ENCODE data around the gene ZNF80.
"Not testable (repeated sequence)": the region's sequence is repeated elsewhere in the genome, so short reads cannot be mapped to it uniquely, and the experiment has no call there.

ZNF80 gene

GRCh38 chr3:114237478-114237877, at the start of gene ZNF80:
TSS of gene ZNF80 (minus strand) at chr3:114237578. CDS start at chr3:114237074, 504 bp downstream.
- DNase-seq (ENCODE audit: low spot score), result not testable (repeated sequence)

- no peak for DNase-seq (ENCODE audit: low spot score)
These were observed 48.9 kb upstream of the ZNF80 start for GRCh38 chr3:114286266-114286665.

- no peak for DNase-seq (ENCODE audit: low spot score)
These were observed 48.4 kb upstream of the ZNF80 start for GRCh38 chr3:114285648-114286230.

GRCh38 chr3:114284644-114285043, 47.3 kb upstream of the ZNF80 start:
- no peak for DNase-seq (ENCODE audit: low spot score)

GRCh38 chr3:114276856-114277255, 39.5 kb upstream of the ZNF80 start:
- DNase-seq (ENCODE audit: low spot score), result not testable (repeated sequence)

- no peak for DNase-seq (ENCODE audit: low spot score)
These were observed 37.6 kb upstream of the ZNF80 start for GRCh38 chr3:114274929-114275328.

- no peak for DNase-seq (ENCODE audit: low spot score)
These were observed 34.9 kb upstream of the ZNF80 start for GRCh38 chr3:114272271-114272670.

- no peak for DNase-seq (ENCODE audit: low spot score)
These were observed 32.6 kb upstream of the ZNF80 start for GRCh38 chr3:114270019-114270418.

GRCh38 chr3:114260152-114260551, 22.8 kb upstream of the ZNF80 start:
- DNase-seq (ENCODE audit: low spot score), result no peak

GRCh38 chr3:114259566-114259965, 22.2 kb upstream of the ZNF80 start:
- DNase-seq (ENCODE audit: low spot score), result no peak

GRCh38 chr3:114253505-114253904, 16.1 kb upstream of the ZNF80 start:
- no peak for DNase-seq (ENCODE audit: low spot score)

- DNase-seq (ENCODE audit: low spot score), result no peak
These were observed 15.6 kb upstream of the ZNF80 start for GRCh38 chr3:114252954-114253353.

GRCh38 chr3:114242947-114243346, 5.6 kb upstream of the ZNF80 start:
- DNase-seq (ENCODE audit: low spot score), result no peak

- no peak for DNase-seq (ENCODE audit: low spot score)
These were observed 3.9 kb upstream of the ZNF80 start for GRCh38 chr3:114241262-114241661.

- DNase-seq (ENCODE audit: low spot score), result not testable (repeated sequence)
These were observed 888 bp upstream of the ZNF80 start for GRCh38 chr3:114238146-114238785.

- DNase-seq (ENCODE audit: low spot score), result no peak
These were observed 1.9 kb downstream of the ZNF80 start for GRCh38 chr3:114235431-114235830.

GRCh38 chr3:114234745-114235144, 2.6 kb downstream of the ZNF80 start:
- DNase-seq (ENCODE audit: low spot score), result no peak

- DNase-seq (ENCODE audit: low spot score), result no peak
These were observed 5.8 kb downstream of the ZNF80 start for GRCh38 chr3:114231616-114232015.

- DNase-seq (ENCODE audit: low spot score), result no peak
These were observed 10.3 kb downstream of the ZNF80 start for GRCh38 chr3:114227076-114227475.

GRCh38 chr3:114226313-114226712, 11.1 kb downstream of the ZNF80 start:
- no peak for DNase-seq (ENCODE audit: low spot score)

- no peak for DNase-seq (ENCODE audit: low spot score)
These were observed 14.2 kb downstream of the ZNF80 start for GRCh38 chr3:114223143-114223542.

- no peak for DNase-seq (ENCODE audit: low spot score)
These were observed 15.5 kb downstream of the ZNF80 start for GRCh38 chr3:114221881-114222264.

- no peak for DNase-seq (ENCODE audit: low spot score)
These were observed 16.1 kb downstream of the ZNF80 start for GRCh38 chr3:114221165-114221880.

All from globus pallidus (tissue), 1 donor.